GM19438 (cell line): ENCODE results near the gene MAN2B2.
"Not testable (repeated sequence)": the region's sequence is repeated elsewhere in the genome, so short reads cannot be mapped to it uniquely, and the experiment has no call there.

ENCODE experiments used
- ATAC-seq: cut with Tn5 transposase; IDR thresholded peaks from one replicate; pipeline ENCODE4 v1.9.1; 2021; ENCODE audit warnings: low read depth; ENCODE audit not compliant: unreplicated experiment

Gene MAN2B2

GRCh38 chr4:6663596-6664393 lies 88.8 kb downstream of the MAN2B2 start:
- no peak for ATAC-seq

- ATAC-seq = no peak
Observed at GRCh38 chr4:6665320-6665654, 90.3 kb downstream of the MAN2B2 start.

- no peak for ATAC-seq
Observed at GRCh38 chr4:6668391-6668790, 93.4 kb downstream of the MAN2B2 start.

GRCh38 chr4:6671648-6672047 lies 96.7 kb downstream of the MAN2B2 start:
- ATAC-seq = no peak

- no peak for ATAC-seq
Observed at GRCh38 chr4:6672131-6672530, 97.1 kb downstream of the MAN2B2 start.

- not testable (repeated sequence) for ATAC-seq
Observed at GRCh38 chr4:6672541-6673190, 97.7 kb downstream of the MAN2B2 start.
